SK-N-SH (cell line): ENCODE measurements around the gene TCOF1. TPM values are rescaled to one million over a fixed set of nuclear protein-coding genes. Genes with fewer than 3 reads are reported as not detected.

Experiments used
- CTCF ChIA-PET: fragments of 300-600, 350-600 bp; formaldehyde crosslinking; extraction: SDS; loops from one replicate; lab custom pipeline; 2021; lab: Yijun Ruan, JAX
- POLR2A ChIA-PET: fragments of 350-600 bp; sonication (Branson Sonifier 250); formaldehyde crosslinking; extraction: SDS; loops from one replicate; lab custom pipeline; 2020; ENCODE audit warnings: antibody characterized with exemption, inconsistent platforms; lab: Yijun Ruan, JAX
- DNase-seq: peaks from one replicate; pipeline ENCODE4 v3.0.0; 2012
- H2AFZ ChIP-seq: fragments of 200-600 bp; sonication (generic); 2 replicates; pipeline ENCODE4 v1.8.1; 2016; ENCODE audit warnings: antibody characterized with exemption, mild to moderate bottlenecking, low read depth
- H3F3A ChIP-seq: fragments of 200-600 bp; sonication (generic); replicated peaks from 2 replicates; pipeline ENCODE3; 2016; ENCODE audit warnings: antibody characterized with exemption, mild to moderate bottlenecking; ENCODE audit not compliant: insufficient read depth
- H3K27ac ChIP-seq, 2 experiments: fragments of 200-500 bp in 1 of 2; fragments of 200-600 bp in 1 of 2; sonication (Bioruptor generic) in 1 of 2; sonication (generic), shearing (Covaris generic) in 1 of 2; 2 replicates each; pipeline versions ENCODE4 v1.5.1 to v1.6.1; 2014 to 2016; ENCODE audit warnings: low read depth in 2 of 2, inconsistent platforms in 1 of 2, low read length in 1 of 2, mild to moderate bottlenecking in 1 of 2, mixed read lengths in 1 of 2
- H3K27me3 ChIP-seq: fragments of 200-600 bp; sonication (generic), shearing (Covaris generic); 2 replicates; pipeline ENCODE4 v1.6.1; 2016; ENCODE audit warnings: mixed run types; ENCODE audit not compliant: insufficient read depth
- H3K36me3 ChIP-seq, 2 experiments: fragments of 200-500 bp in 1 of 2; fragments of 200-600 bp in 1 of 2; sonication (Bioruptor generic) in 1 of 2; sonication (generic) in 1 of 2; replicated peaks in 1 of 2; 2 replicates each; pipeline versions ENCODE3 to v1.5.1; 2014 to 2016; ENCODE audit warnings: low read length in 1 of 2, mild to moderate bottlenecking in 1 of 2; ENCODE audit not compliant: insufficient read depth in 2 of 2, control insufficient read depth in 1 of 2
- H3K4me1 ChIP-seq, 2 experiments: fragments of 200-500 bp in 1 of 2; fragments of 200-600 bp in 1 of 2; sonication (Bioruptor generic) in 1 of 2; sonication (generic), shearing (Covaris generic) in 1 of 2; 2 replicates each; pipeline versions ENCODE4 v1.5.1 to v1.6.1; 2014 to 2016; ENCODE audit warnings: low read depth in 1 of 2, low read length in 1 of 2, mixed run types in 1 of 2; ENCODE audit not compliant: insufficient read depth in 2 of 2, control insufficient read depth in 1 of 2
- H3K4me2 ChIP-seq: fragments of 200-600 bp; sonication (generic), shearing (Covaris generic); 2 replicates; pipeline ENCODE4 v1.6.1; 2017; ENCODE audit warnings: mixed run types
- H3K4me3 ChIP-seq, 2 experiments: fragments of 200-500 bp in 1 of 2; fragments of 200-600 bp in 1 of 2; sonication (Bioruptor generic) in 1 of 2; sonication (generic), shearing (Covaris generic) in 1 of 2; 2 replicates each; pipeline versions ENCODE4 v1.5.1 to v1.8.1; 2014 to 2016; ENCODE audit warnings: low read depth in 2 of 2, inconsistent platforms in 1 of 2, low read length in 1 of 2, mild to moderate bottlenecking in 1 of 2, mixed read lengths in 1 of 2, moderate library complexity in 1 of 2
- H3K79me2 ChIP-seq: fragments of 200-600 bp; sonication (generic); 2 replicates; pipeline ENCODE4 v1.8.1; 2017; ENCODE audit warnings: mild to moderate bottlenecking; ENCODE audit not compliant: insufficient read depth
- H3K9ac ChIP-seq: fragments of 200-600 bp; sonication (generic); 2 replicates; pipeline ENCODE4 v1.6.1; 2017; ENCODE audit warnings: mixed run types
- H3K9me2 ChIP-seq: fragments of 200-600 bp; sonication (generic); 2 replicates; pipeline ENCODE4 v1.6.1; 2017; ENCODE audit warnings: mixed run types
- H3K9me3 ChIP-seq: fragments of 200-600 bp; sonication (generic); 2 replicates; pipeline ENCODE4 v1.6.1; 2017; ENCODE audit warnings: mixed run types, mild to moderate bottlenecking, moderate library complexity
- H4K20me1 ChIP-seq: fragments of 200-600 bp; sonication (generic); 2 replicates; pipeline ENCODE4 v1.6.1; 2017; ENCODE audit warnings: mild to moderate bottlenecking, mixed run types; ENCODE audit not compliant: insufficient read depth
- GATA2 ChIP-seq: sonication (generic); formaldehyde crosslinking; IDR thresholded peaks from 2 replicates; pipeline ENCODE4 v1.5.0; 2020; ENCODE audit warnings: mild to moderate bottlenecking, missing genetic modification reagents
- MAX ChIP-seq: IDR thresholded peaks from 2 replicates; pipeline ENCODE4 v1.4.0; 2012; ENCODE audit warnings: low read depth
- PBX3 ChIP-seq: IDR thresholded peaks from 2 replicates; pipeline ENCODE4; 2012
- REST ChIP-seq: IDR thresholded peaks from 2 replicates; pipeline ENCODE4 v1.6.1; 2012; ENCODE audit warnings: mild to moderate bottlenecking, low read depth, low read length, moderate library complexity
- TCF12 ChIP-seq: IDR thresholded peaks from 2 replicates; pipeline ENCODE4 v1.4.0; 2012
- WGBS: methylation state at CpG from one replicate; pipeline ENCODE4 v1.1.6; 2017; ENCODE audit warnings: low lambda C conversion rate; 5-methylcytosine and 5-hydroxymethylcytosine counted together
- polyA plus RNA-seq, 3 experiments: library from polyadenylated mRNA; depleted of rRNA; stranded (reverse); fragments of >200 nt; gene quantifications; 2 replicates each; pipeline ENCODE4 v1.2.3, GENCODE V29; 2012

The TCOF1 gene
- polyA plus RNA-seq, 1 of the 3 experiments (the other 2 are of a cell fraction), result 33.0 TPM

- POLR2A ChIA-PET, result interaction anchor here (1.5 kb wide), 1 partner anchor 8 kb away, joined by 6 read pairs; no protein-coding TSS in a partner anchor
These were observed 45.4 kb downstream of the TCOF1 start for GRCh38 chr5:150402901-150403342.

More at GRCh38 chr5:150402901-150403342, 45.4 kb downstream of the TCOF1 start:
- Histone ChIP-seq H4K20me1 (no peaks in the 10 kb centered on the region), H3K4me3 (no peak overlapping the region), H3K27me3 (no peaks in the 10 kb centered on the region), H3K36me3 (peaks cover 3 to 40% of the 10 kb centered on the region in 2 experiments), H3K4me1 (peaks cover 0 to 4% of the 10 kb centered on the region in 2 experiments; a peak in 1 of 4 replicates), H3K9me2 (no peaks in the 10 kb centered on the region), H3K9me3 (no peaks in the 10 kb centered on the region), H2AFZ (no peak overlapping the region), H3K27ac (no peak overlapping the region), H3K4me2 (no peak overlapping the region), H3F3A (peaks cover 7% of the 10 kb centered on the region), H3K9ac (no peak overlapping the region), H3K79me2 (no peaks in the 10 kb centered on the region)
- 97% methylated on average over 10 of the region's 12 CpGs for WGBS
- TF ChIP-seq PBX3 (no peak), TCF12 (no peak), REST (no peak), GATA2 (CRISPR knock-in tag) (no peak), MAX (no peak)
- DNase-seq, result no peak
- CTCF ChIA-PET, result interaction anchor here (1.5 kb wide), 1 partner anchor 44 kb away, joined by 4 read pairs; no protein-coding TSS in a partner anchor
